Panc1 (cell line): ENCODE results near the gene ELMO1. TPM values are rescaled to one million over a fixed set of nuclear protein-coding genes. Genes with fewer than 3 reads are reported as not detected.

Experiments used
- ATAC-seq: fragments of 200-7000 bp; cut with Tn5 transposase; 2 replicates; pipeline ENCODE4 v1.9.1; 2020; ENCODE audit warnings: mild to moderate bottlenecking, moderate library complexity
- BruUV-seq: library from RNA; stranded (reverse); fragments of 400-500 nt; replicated peaks from 2 replicates; lab custom pipeline; 2021; lab: Mats Ljungman, UMichigan
- CTCF ChIA-PET: fragments of 300-600 bp; sonication (Branson Sonifier 250); formaldehyde crosslinking; loops from one replicate; lab custom pipeline; 2022; ENCODE audit warnings: antibody characterized with exemption; lab: Charles Lee
- POLR2A ChIA-PET: fragments of 300-600 bp; sonication (Branson Sonifier 250); formaldehyde crosslinking; loops from one replicate; lab custom pipeline; 2022; ENCODE audit warnings: antibody characterized with exemption; lab: Charles Lee
- DNase-seq: peaks from one replicate; pipeline ENCODE4 v3.0.0-alpha.2; 2010; ENCODE audit warnings: low read depth, low spot score
- H3K27ac ChIP-seq: 2 replicates; pipeline ENCODE4 v1.5.1; 2011; ENCODE audit warnings: mild to moderate bottlenecking, low read length, inconsistent platforms
- H3K27me3 ChIP-seq: fragments of 200-500 bp; sonication (Bioruptor generic); 2 replicates; pipeline ENCODE4 v1.6.0; 2014; ENCODE audit warnings: low read length, inconsistent platforms; ENCODE audit not compliant: control insufficient read depth, insufficient read depth
- H3K36me3 ChIP-seq: fragments of 200-500 bp; sonication (Bioruptor generic); 2 replicates; pipeline ENCODE4 v1.5.1; 2014; ENCODE audit warnings: inconsistent platforms, mild to moderate bottlenecking, low read length, moderate library complexity; ENCODE audit not compliant: control insufficient read depth, insufficient read depth
- H3K4me1 ChIP-seq: 2 replicates; pipeline ENCODE4 v1.5.1; 2011; ENCODE audit warnings: inconsistent platforms, mild to moderate bottlenecking, low read length, moderate library complexity; ENCODE audit not compliant: control insufficient read depth, insufficient read depth
- H3K4me3 ChIP-seq, 2 experiments: 2 replicates each; pipeline ENCODE4 v1.5.1; 2011 to 2012; ENCODE audit warnings: low read depth in 2 of 2, low read length in 2 of 2, mild to moderate bottlenecking in 2 of 2, inconsistent platforms in 1 of 2, moderate library complexity in 1 of 2
- H3K9me3 ChIP-seq: fragments of 200-500 bp; sonication (Bioruptor generic); 2 replicates; pipeline ENCODE4 v1.5.1; 2014; ENCODE audit warnings: low read depth, mild to moderate bottlenecking, inconsistent platforms, low read length, moderate library complexity; ENCODE audit not compliant: control insufficient read depth, insufficient read depth
- CTCF ChIP-seq: fragments of 450-650 bp; IDR thresholded peaks from 2 replicates; pipeline ENCODE4 v1.5.1; 2017; ENCODE audit warnings: mild to moderate bottlenecking
- POLR2AphosphoS5 ChIP-seq: IDR thresholded peaks from 2 replicates; pipeline ENCODE4 v1.6.1; 2012; ENCODE audit warnings: mild to moderate bottlenecking, low read depth, low read length, moderate library complexity
- SIN3A ChIP-seq: IDR thresholded peaks from 2 replicates; pipeline ENCODE4 v1.6.1; 2012; ENCODE audit warnings: low read depth, mild to moderate bottlenecking, low read length, moderate library complexity, borderline replicate concordance; ENCODE audit not compliant: insufficient read depth
- TCF7L2 ChIP-seq: IDR thresholded peaks from 2 replicates; pipeline ENCODE4 v1.6.1; 2011; ENCODE audit warnings: mild to moderate bottlenecking, low read depth, low read length, inconsistent platforms
- in situ Hi-C: cut with HindIII; loops from 2 replicates; pipeline ENCODE4 v1.10.0; 2016; ENCODE audit warnings: low sequenced_read_pairs, low pct_unique_long_range_greater_than_20kb
- intact Hi-C: fragments of 100-400 bp; cut with micrococcal nuclease; formaldehyde crosslinking; loops from one replicate; pipeline ENCODE4 v1.10.0; 2022; ENCODE audit not compliant: unreplicated experiment
- total RNA-seq: library from RNA; stranded (reverse); gene quantifications from one replicate; pipeline ENCODE4 v1.2.1, GENCODE V29; 2021; ENCODE audit not compliant: unreplicated experiment
- TF ChIP-seq, protein P1 (sequence below), 2 experiments: IDR thresholded peaks; 2 replicates each; pipeline ENCODE4 v1.6.1; 2011 to 2012; ENCODE audit warnings: low read depth in 2 of 2, control low read depth in 1 of 2, low read length in 1 of 2, mild to moderate bottlenecking in 1 of 2, moderate library complexity in 1 of 2; ENCODE audit not compliant: insufficient read depth in 1 of 2

ELMO1 gene
- total RNA-seq, 1 experiment from 2014 or later = 0.80 TPM

DNA sequence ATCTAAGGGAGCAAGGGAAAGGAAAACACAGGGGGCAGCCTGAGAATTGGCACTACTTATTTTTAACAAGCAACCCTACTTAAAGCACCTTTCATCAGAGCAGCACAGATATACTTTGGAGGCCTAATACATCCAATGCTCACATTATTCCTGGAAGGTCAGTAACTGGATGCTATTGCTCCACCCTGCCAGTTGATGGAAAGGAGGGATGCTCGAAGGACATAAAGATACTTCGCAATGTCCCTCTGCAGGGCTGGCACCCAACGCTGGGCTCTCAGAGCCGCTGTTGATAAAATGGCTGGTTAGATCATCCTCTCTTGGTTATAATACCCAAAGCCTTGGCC lies 416.4 kb downstream of the ELMO1 start:
- ChIA-PET POLR2A (no interaction called here), CTCF (no interaction called here)
- Histone ChIP-seq H3K4me1 (peaks cover 14% of the 10 kb centered on the region), H3K27ac (peak overlapping the region; percentile 78), H3K9me3 (peaks cover 58% of the 10 kb centered on the region; the same call in 1 of the 2 replicates), H3K36me3 (no peaks in the 10 kb centered on the region), H3K4me3 (0 out of 4 replicates have a peak overlapping the region, but pooled peaks of 1 of the 2 experiments have one; percentile 3), H3K27me3 (no peaks in the 10 kb centered on the region)
- in situ Hi-C loops = no loop called here
- ATAC-seq (peak; percentile 75), DNase-seq (no peak)
- no peak; the same call in 1 of the 2 replicates for TF ChIP-seq TCF7L2
- TF ChIP-seq, protein P1, sequence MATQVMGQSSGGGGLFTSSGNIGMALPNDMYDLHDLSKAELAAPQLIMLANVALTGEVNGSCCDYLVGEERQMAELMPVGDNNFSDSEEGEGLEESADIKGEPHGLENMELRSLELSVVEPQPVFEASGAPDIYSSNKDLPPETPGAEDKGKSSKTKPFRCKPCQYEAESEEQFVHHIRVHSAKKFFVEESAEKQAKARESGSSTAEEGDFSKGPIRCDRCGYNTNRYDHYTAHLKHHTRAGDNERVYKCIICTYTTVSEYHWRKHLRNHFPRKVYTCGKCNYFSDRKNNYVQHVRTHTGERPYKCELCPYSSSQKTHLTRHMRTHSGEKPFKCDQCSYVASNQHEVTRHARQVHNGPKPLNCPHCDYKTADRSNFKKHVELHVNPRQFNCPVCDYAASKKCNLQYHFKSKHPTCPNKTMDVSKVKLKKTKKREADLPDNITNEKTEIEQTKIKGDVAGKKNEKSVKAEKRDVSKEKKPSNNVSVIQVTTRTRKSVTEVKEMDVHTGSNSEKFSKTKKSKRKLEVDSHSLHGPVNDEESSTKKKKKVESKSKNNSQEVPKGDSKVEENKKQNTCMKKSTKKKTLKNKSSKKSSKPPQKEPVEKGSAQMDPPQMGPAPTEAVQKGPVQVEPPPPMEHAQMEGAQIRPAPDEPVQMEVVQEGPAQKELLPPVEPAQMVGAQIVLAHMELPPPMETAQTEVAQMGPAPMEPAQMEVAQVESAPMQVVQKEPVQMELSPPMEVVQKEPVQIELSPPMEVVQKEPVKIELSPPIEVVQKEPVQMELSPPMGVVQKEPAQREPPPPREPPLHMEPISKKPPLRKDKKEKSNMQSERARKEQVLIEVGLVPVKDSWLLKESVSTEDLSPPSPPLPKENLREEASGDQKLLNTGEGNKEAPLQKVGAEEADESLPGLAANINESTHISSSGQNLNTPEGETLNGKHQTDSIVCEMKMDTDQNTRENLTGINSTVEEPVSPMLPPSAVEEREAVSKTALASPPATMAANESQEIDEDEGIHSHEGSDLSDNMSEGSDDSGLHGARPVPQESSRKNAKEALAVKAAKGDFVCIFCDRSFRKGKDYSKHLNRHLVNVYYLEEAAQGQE (IDR thresholded peaks at IDR 0.05; ENCODE audit: insufficient read depth in 1 of 2, low read depth in 2 of 2, low read length in 1 of 2) = no peak
- no peak for TF ChIP-seq POLR2AphosphoS5
- no peak for TF ChIP-seq CTCF
- TF ChIP-seq SIN3A = no peak
- intact Hi-C loops = no loop called here
- no TSS peak for BruUV-seq

- CTCF ChIA-PET = no interaction called here
- in situ Hi-C loops (no loop called here), intact Hi-C loops (no loop called here)
- POLR2A ChIA-PET = no interaction called here
- peak; percentile 89 for TF ChIP-seq POLR2AphosphoS5
- TF ChIP-seq CTCF = no peak
- TF ChIP-seq TCF7L2 = peak; percentile 91
- TF ChIP-seq, protein P1 (IDR thresholded peaks at IDR 0.05; ENCODE audit: insufficient read depth in 1 of 2, low read depth in 2 of 2, low read length in 1 of 2) = no peak
- Histone ChIP-seq H3K27ac (peak overlapping the region; percentile 78), H3K9me3 (peaks cover 58% of the 10 kb centered on the region; the same call in 1 of the 2 replicates), H3K36me3 (no peaks in the 10 kb centered on the region), H3K4me3 (no peak overlapping the region), H3K27me3 (no peaks in the 10 kb centered on the region), H3K4me1 (peaks cover 14% of the 10 kb centered on the region)
- no TSS peak for BruUV-seq
- DNase-seq (peak; percentile 99), ATAC-seq (peak; percentile 100)
These were observed 416.9 kb downstream of the ELMO1 start for GRCh38 chr7:37031571-37032257.
